HG02852 (cell line): ENCODE results near the gene TRPM8.
"Not testable (repeated sequence)": the region's sequence is repeated elsewhere in the genome, so short reads cannot be mapped to it uniquely, and the experiment has no call there.

Experiments used
- ATAC-seq: cut with Tn5 transposase; IDR thresholded peaks from one replicate; pipeline ENCODE4 v1.9.1; 2021; ENCODE audit warnings: mild to moderate bottlenecking, moderate library complexity; ENCODE audit not compliant: unreplicated experiment

The TRPM8 gene

DNA sequence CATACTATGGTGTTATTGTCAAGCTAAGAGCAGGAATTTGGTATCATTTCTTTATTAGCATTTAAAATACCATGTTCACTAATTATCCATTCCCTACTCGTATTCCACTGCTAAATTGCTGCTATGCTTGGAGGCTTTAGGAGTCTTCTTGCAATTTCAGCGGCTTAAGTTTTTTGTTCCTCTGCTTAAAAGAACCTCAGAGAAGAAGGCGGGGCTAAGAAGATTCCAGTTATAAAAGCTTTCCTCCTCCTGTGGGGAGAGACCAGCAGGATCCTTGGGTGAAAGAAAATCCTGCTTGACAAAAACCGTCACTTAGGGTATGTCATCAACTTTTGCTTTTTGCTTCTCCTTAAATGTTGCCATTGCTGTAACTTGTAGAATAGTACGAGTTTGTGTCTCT, at the start of gene TRPM8:
TSS of gene TRPM8 (plus strand) at position 258 of the 400 bp plus-strand sequence. CDS start 9,165 bp downstream, outside the sequence.
- no peak for ATAC-seq

DNA sequence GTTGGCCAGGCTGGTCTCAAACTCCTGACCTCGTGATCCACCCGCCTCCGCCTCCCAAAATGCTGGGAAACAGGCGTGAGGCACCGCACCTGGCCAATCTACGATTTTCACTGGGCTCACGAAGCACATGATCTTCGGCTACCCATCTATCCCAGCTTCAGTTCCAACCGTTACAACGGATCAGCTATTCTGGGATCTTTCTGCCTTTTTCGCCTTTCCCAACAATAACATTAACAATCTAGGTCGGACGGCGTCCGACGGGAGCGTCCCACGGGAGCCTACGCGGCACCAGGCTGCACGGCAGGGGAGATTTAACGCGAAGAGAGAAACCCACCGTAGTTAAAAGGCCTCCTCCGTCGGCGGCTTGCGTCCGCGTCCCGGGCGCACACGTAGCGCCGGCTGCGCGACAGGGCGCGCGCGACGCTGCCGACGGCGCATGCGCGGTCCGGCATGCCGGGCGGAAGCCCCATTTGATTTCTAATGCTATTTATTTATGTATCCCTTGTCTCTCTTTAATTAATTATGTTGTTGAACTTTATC, 49.1 kb upstream of the TRPM8 start, which contains the start of gene MSL3B:
TSS of gene MSL3B (minus strand) at position 394 of the 540 bp plus-strand sequence.
- no peak for ATAC-seq

DNA sequence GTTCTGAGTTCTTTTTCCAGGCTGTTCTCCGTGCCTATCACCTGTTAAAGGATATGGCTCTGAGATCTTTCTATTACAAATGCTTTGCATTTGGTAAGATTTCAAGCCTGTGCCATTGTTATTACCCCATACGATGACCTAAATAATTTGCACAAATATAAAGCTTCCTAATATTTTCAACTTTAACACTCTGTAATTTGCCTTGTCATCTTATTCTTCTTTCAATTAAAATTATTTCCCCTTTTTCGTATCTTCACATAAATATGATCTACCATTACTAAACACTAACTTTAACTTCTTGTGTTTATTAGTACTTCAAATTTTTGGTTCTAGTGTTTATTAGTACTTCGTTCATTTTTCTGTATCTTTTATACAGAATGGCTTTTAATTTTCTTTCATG, 45.7 kb upstream of the TRPM8 start:
- no peak for ATAC-seq

GRCh38 chr2:233872125-233872524, 45.0 kb upstream of the TRPM8 start:
- ATAC-seq: not testable (repeated sequence)

GRCh38 chr2:233882353-233882752, 34.8 kb upstream of the TRPM8 start:
- ATAC-seq: no peak

GRCh38 chr2:233892793-233893192, 24.4 kb upstream of the TRPM8 start:
- no peak for ATAC-seq

DNA sequence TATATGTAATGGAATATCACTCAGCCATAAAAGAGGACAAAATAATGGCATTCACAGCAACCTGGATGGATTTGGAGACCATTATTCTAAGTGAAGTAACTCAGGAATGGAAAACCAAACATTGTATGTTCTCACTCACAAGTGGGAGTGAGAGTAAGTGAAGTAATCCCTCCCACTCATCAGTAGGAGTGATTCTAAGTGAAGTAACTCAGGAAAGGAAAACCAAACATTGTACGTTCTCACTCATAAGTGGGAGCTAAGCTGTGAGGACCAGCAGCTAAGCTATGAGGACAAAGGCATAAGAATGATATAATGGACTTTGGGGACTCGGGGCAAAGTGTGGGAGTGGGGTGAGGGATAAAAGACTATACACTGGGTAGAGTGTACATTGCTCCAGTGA, 20.9 kb upstream of the TRPM8 start:
- ATAC-seq: not testable (repeated sequence)

GRCh38 chr2:233901367-233901766, 15.8 kb upstream of the TRPM8 start:
- no peak for ATAC-seq

- ATAC-seq: no peak
These were observed 15.3 kb upstream of the TRPM8 start for GRCh38 chr2:233901884-233902283.

DNA sequence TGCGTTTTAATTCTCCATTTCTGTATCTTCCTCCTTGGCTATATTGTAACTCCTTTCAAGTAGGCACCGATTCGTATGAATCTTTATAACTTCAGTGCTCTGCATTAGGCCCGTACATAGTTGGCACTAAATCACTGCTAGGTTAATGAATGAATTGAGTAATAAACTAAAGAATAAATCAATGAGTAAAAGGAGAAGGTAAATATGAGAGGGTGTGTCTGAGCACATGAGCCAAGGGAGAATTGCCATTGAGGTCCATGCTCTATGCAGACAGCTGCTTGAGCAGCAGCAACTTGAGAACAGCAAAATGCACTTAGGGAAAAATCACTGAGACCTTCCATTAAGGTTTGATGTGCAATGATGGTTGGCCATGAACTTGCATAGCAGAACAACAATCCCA, 11.2 kb upstream of the TRPM8 start:
- no peak for ATAC-seq

DNA sequence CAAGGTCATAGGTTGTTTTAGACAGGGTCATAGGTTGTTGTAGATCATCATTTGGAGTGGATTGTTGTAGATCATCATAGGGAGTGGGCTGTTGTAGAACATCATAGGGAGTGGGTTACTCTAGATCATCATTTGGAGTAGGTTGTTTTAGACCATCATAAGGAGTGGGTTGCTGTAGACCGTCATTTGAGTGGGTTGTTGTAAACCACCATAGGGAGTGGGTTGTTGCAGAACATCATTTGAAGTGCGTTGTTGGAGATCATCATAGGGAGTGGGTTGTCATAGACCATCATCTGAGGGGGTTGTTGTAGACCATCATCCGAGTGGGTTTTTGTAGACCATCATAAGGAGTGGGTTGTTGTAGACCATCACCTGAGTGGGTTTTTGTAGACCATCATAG, 9.5 kb upstream of the TRPM8 start:
- ATAC-seq: no peak

GRCh38 chr2:233912691-233913423, 4.3 kb upstream of the TRPM8 start:
- ATAC-seq: no peak

DNA sequence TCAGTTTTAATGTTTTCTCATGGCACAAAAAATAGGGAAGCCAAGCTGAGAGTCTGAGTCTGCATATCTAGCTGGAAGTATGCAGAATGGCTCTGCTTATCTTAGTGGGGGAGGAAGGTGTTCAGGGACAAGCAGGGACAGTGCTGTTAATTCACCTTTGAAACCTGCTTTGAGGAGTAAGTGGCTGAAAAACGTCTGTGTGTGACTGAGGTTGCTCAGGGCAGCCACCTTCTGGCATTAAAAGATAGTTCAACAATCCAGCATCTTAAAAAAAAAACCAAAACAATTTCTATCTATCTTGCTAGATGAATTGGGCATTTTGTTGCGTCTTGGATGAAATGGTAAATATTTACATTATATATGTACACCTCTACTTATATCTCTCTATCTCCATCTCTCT, 2.0 kb upstream of the TRPM8 start:
- no peak for ATAC-seq

- ATAC-seq: no peak
These were observed 2.1 kb downstream of the TRPM8 start for GRCh38 chr2:233919319-233919718.

- no peak for ATAC-seq
These were observed 2.8 kb downstream of the TRPM8 start for GRCh38 chr2:233919938-233920337.

GRCh38 chr2:233922471-233922870, 5.3 kb downstream of the TRPM8 start:
- ATAC-seq: no peak

DNA sequence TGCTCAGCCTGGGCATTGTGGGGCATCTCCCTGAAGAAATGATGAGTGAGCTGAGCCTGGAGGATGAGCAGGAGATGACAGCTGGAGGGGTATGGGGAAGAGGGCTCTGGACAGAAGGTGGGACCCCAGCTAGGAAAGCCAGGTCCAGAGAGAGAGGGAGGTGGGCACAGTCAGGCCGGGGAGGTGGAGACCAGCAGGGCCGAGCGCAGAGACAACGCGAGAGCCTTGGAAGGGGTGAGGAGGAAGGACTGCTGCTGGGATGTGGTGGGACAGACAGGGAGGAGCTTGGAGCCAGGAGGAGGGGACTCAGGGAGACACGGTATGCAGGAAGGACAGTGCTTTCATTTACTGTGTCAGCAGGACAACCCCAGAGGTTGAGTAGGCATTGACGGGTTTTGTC, 8.2 kb downstream of the TRPM8 start:
- ATAC-seq: no peak

GRCh38 chr2:233926806-233927205, 9.6 kb downstream of the TRPM8 start:
- ATAC-seq: no peak

GRCh38 chr2:233928594-233929351, 11.6 kb downstream of the TRPM8 start:
- ATAC-seq: no peak

DNA sequence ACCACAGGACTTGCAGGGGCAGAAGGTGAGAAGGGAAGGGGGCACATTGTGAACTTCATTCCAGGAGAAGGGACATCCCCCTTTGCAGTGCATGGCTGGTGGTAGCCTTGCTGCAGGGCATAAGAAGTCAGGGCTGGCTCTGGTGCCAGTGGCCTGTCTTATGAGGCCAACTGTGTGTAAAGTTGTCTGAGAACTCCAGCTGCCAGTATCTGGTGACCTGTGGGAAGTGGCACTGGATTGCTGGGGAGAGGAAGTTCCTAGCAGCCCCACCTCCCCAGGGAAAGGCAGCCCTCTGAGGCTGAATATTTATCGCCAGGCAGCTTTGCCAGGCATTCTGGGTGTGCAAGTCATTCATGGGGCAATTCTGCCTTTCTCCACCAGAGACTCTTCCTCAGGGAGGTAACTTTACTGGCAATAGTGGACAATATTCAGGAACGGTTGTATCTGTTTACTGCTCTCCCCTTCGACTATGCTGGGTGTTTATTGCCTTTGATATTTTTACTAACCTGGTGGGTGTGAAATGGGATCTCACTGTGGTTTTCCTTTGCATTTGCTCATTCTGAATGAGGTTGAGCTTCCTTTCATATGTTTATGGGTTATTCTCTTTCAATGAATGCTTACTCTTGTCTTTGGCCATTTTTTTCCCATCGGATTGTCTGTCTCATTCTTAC, 12.3 kb downstream of the TRPM8 start:
- no peak for ATAC-seq

DNA sequence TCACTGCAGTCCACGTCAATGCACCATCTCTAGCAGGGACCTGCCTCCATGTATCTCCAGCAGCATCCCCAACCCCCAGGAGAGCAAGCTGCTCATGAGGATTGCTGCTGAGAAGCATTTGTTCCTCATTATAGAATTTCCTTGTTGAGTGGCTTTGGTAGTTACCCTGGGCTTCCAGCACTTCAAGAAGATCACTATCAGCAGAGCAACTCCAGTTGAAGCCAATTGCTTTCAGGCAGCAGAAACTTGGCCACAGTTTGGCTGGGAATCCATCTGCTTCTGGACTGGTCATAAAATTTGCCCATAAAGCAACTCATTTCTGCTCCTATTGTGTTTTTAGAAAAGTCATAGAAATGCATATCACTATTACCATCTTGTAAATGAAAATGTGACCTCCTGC, 17.4 kb downstream of the TRPM8 start:
- no peak for ATAC-seq
